ENCODE measurements around the gene ZFR2.

- TF ChIP-seq CTCF (IDR thresholded peaks at IDR 0.05) = no peak
- TF ChIP-seq POLR2A (IDR thresholded peaks at IDR 0.05) = no peak
Observed at GRCh38 chr19:3838661-3839060, 30.2 kb downstream of the ZFR2 start.

Measured in lower leg skin (tissue), 3 donors.